ENCODE results near the gene CRYL1.

GRCh38 chr13:20547479-20547908 is 21.8 kb upstream of the CRYL1 start:
- no peak for TF ChIP-seq CTCF (IDR thresholded peaks at IDR 0.05; ENCODE audit: insufficient read depth, low read length, poor library complexity, severe bottlenecking)
- TF ChIP-seq EZH2phosphoT487 (conservative IDR thresholded peaks at IDR 0.05; ENCODE audit: low read length) = no peak

All from SU-DHL-6 (cell line).